GM04503 (cell line): ENCODE results near the gene COL24A1.
A peak's percentile ranks its signal among the peaks of the same experiment; 100 is the strongest.
"Not testable (repeated sequence)": the region's sequence is repeated elsewhere in the genome, so short reads cannot be mapped to it uniquely, and the experiment has no call there.

Source experiments
- DNase-seq: peaks from one replicate; pipeline ENCODE4 v3.0.0-alpha.2; 2012; ENCODE audit warnings: low read depth

The COL24A1 gene

GRCh38 chr1:85984636-85985035 lies 171.9 kb downstream of the COL24A1 start:
- no peak for DNase-seq

- no peak for DNase-seq
These were observed 173.3 kb downstream of the COL24A1 start for GRCh38 chr1:85983316-85983715.

DNA sequence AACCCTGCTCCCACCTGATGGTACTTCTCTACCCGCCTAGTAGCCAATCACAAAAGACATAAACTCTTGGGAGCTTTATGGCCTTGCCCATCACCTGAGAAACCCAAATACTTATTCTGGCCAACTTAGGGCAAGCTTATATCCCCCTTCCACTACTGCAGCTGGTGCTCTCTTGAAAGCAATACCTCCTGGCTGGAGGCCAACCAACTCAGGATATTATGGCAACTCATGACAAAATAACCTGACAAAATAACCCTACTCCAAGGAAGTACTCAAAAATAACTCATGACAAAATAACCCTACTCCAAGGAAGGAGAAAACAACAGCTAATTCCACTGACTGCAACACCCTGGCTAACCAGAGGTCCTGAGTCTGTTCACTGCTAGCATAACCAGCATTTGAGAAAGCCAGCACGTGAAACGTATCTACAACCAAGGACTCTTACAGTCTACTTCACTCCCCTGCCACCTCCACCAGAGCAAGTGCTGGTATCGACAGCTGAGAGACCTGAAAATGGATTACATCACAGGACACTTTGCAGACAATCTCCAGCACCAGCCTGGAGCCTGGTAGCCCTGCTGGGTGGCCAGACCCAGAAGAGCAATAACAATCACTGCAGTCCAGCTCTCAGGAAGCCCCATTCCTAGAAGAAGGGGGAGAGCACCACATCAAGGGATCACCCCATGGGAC lies 179.9 kb downstream of the COL24A1 start:
- DNase-seq = no peak

- DNase-seq = no peak
These were observed 180.6 kb downstream of the COL24A1 start for GRCh38 chr1:85975912-85976371.

- DNase-seq = no peak
These were observed 194.1 kb downstream of the COL24A1 start for GRCh38 chr1:85962457-85962856.

- no peak for DNase-seq
These were observed 198.8 kb downstream of the COL24A1 start for GRCh38 chr1:85957760-85958159.

DNA sequence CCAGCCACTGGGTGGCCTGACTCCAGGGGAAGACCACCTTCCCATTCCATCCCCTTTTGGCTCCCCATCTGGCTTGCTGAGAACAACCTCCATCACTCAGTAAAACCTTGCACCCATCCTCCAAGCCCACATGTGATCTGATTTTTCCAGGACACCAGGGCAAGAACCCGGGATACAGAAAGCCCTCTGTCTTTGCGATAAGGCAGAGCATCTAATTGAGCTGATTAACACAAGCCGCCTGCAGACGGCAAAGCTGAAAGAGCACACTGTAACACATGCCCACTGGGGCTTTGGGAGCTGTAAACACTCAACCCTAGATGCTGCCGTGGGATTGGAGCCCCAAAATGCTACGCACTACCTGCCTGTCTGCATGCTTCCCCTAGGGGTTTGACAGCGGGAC lies 201.4 kb downstream of the COL24A1 start:
- DNase-seq = not testable (repeated sequence)

DNA sequence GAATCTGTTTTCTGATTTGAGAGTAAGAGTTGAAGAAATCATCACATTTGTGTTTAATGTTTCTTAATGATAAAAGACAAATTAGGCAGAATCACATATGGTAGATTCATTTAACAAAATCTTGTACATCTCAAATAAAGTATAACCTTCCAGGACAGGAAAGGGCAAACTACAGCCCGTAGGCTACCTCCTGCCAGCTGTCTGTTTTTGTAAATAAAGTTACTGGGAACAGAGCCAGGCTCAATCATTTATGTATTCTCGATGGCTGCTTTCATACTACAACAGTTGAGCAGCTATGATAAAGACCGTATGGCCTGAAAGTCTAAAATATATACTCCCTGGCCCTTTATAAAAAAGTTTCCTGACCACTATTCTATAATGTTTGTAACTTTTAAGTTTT lies 204.1 kb downstream of the COL24A1 start:
- no peak for DNase-seq

DNA sequence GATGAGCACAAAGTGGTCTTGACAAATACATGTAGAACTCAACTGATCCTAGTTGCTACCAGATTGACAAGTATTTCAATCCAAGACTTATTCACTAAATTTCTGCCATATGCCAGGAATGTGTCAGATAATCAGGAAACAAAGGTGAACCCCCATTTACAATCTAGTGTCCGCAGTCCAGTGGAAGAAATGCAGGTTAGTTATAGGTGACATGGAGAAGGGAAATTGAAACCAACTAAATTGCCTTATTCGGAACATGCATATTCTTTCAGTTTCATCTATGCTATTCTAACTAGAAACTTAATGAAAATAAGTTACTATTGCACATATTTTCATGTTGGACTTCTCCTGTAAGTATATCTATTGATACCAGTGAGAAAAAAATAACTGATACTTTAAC lies 209.4 kb downstream of the COL24A1 start:
- no peak for DNase-seq

DNA sequence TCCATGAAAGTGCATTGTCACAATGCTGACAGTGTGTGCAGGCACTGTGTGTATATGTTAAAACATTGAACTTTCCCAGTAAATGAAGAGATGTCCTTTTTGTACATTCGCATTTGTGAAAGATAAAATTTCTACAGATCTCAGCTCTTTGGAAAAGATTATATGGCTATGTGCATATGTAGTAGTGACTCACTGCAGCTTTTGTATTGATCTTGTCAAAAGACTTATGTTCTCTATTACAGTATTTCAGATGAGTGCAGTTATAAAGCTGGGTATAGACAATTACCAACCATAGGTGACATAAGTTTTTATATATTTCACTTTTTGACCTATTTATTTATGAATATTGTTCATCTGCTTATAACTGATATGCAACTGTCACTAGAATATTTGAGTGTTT lies 212.6 kb downstream of the COL24A1 start:
- DNase-seq = no peak

DNA sequence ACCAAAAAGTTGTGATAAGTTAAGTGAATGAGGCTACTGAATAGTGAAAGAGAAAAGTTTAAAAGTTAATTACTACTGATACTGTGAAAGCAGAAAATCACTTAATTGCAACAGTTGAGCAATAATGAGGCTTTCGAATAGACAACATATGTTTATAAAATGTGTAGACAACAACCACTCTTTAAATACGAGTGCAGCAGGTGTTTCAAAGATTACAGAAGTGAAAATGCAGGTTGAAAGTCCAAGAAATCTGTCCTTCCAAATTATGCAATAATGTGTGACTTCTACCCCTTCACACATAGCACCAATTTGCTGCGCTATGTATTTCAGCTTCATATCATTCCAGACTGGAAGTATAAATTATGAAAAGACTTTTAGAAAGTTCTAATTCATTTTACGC lies 213.0 kb downstream of the COL24A1 start:
- DNase-seq = no peak

GRCh38 chr1:85940656-85941306 lies 215.8 kb downstream of the COL24A1 start:
- peak; percentile 54 for DNase-seq

GRCh38 chr1:85938829-85939228 lies 217.7 kb downstream of the COL24A1 start:
- DNase-seq = no peak

DNA sequence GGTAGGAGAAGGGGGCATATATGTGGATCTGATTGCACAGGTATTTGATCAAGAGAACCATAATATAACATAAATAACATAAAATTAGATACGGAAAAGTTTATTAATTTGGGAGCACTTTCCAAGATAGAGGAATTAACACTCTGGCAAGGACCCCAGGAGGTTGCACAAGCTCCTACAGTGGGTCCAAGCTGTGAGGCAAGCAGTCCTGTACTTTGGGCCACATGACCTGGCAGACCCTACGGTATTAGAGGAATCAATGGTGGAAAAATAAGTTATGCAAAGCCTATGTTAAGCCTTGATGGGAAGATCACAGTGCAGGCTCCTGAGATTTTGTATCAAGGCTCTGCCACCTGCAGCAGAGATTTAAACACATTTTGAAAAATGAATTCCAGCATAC lies 220.1 kb downstream of the COL24A1 start:
- no peak for DNase-seq

- no peak for DNase-seq
These were observed 220.5 kb downstream of the COL24A1 start for GRCh38 chr1:85936057-85936456.

- DNase-seq = no peak
These were observed 221.3 kb downstream of the COL24A1 start for GRCh38 chr1:85935234-85935633.

DNA sequence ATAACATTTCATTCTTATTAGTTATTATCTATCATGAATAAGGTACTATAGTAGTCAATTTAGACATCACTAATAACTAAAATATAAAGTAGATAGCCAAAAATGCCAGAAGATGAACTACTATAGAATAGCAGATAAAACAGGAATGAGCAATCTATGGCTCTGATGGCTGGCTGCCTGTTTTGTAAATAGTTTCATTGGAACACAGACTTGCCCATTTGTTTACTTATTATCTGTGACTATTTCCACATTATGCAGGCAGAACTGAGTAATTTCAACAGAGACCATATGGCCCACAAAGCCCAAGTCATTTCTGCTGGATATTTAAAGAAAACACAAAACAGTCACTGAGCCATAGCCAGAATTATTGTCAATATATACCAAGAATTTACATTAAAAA lies 222.1 kb downstream of the COL24A1 start:
- DNase-seq = no peak

GRCh38 chr1:85933961-85934360 lies 222.6 kb downstream of the COL24A1 start:
- DNase-seq = no peak

- no peak for DNase-seq
These were observed 244.8 kb downstream of the COL24A1 start for GRCh38 chr1:85911742-85912141.

DNA sequence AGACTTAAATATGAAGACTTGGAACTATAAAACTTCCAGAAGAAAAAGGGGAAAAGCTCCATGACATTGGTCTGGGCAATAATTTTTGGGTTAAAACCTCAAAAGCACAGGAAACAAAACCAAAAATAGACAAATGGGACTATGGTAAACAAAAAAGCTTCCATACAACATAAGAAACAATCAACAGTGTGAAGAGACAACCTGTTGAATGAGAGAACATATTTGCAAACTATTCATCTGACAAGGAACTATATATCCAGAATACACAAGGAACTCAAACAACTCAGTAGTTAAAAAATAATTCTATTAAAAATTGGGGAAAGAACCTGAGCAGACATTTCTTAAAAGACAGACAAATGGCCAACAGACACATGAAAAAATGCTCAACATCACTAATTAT lies 255.7 kb downstream of the COL24A1 start:
- no peak for DNase-seq

DNA sequence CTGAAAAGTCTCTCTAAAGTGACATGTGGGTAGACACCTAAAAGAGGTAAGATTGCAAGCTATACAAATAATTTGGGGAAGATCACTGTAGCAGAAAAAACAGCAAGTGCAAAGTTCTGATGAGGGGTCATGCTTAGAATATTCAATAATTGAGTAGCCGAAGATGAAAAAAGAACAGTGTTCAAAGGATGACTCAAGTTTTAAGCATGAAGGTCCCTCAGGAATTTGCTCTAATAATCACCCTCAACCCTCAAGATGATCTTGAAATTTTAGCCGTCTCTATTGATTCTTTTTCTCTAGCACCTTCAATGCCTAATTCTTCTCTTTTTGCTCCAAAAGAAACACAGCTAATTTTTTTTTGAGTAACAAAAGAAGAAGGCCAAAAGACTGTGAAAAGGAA lies 257.7 kb downstream of the COL24A1 start:
- DNase-seq = no peak

GRCh38 chr1:85894651-85895050 lies 261.9 kb downstream of the COL24A1 start:
- no peak for DNase-seq

DNA sequence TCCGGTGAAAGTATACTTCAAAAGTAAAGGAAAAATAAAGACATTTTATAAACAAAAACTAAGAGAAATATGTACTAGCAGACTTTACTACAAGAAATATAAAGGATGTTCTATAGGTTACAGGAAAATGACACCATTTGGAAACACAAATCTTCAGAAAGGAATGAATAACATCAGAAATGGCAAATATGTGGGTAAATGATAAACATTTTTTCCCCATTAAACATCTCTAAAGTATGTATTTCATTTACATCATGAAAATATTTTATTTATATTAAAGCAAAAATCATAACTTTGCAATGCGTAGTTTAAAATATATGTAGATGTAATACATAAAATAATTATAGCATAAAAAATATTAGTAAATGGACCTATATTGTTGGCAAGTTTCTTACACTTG lies 264.2 kb downstream of the COL24A1 start:
- DNase-seq = no peak

- no peak for DNase-seq
These were observed 266.7 kb downstream of the COL24A1 start for GRCh38 chr1:85889870-85890269.
